K562 (cell line): Measurements from ENCODE around the gene CAMK2A. TPM values are rescaled to one million over a fixed set of nuclear protein-coding genes. Genes with fewer than 3 reads are reported as not detected.

Experiments
- ATAC-seq: fragments of 200-7000 bp; cut with Tn5 transposase; 3 replicates; pipeline ENCODE4 v1.9.1; 2020; ENCODE audit warnings: moderate library complexity
- BruUV-seq: library from RNA; stranded (reverse); fragments of 400-500 nt; replicated peaks from 2 replicates; lab custom pipeline; 2021; lab: Mats Ljungman, UMichigan
- CTCF ChIA-PET: fragments of 300-600 bp; formaldehyde crosslinking; extraction: SDS; loops from one replicate; lab custom pipeline; 2021; ENCODE audit warnings: low intra/inter-chr PET ratio; lab: Yijun Ruan, JAX
- POLR2A ChIA-PET: fragments of 300-600, 350-650 bp; sonication (Branson Sonifier 250); formaldehyde crosslinking; extraction: SDS; loops from one replicate; lab custom pipeline; 2021; ENCODE audit warnings: antibody characterized with exemption, inconsistent platforms; lab: Yijun Ruan, JAX
- DNase-seq, 4 experiments: peaks; one replicate each; pipeline versions ENCODE4 v3.0.0 to v3.0.0-alpha.2; 2011 to 2018; ENCODE audit warnings: low spot score in 3 of 4, mixed read lengths in 3 of 4; ENCODE audit errors: extremely low read depth in 1 of 4
- FAIRE-seq: peaks from 2 replicates; lab custom pipeline; 2011; peaks lifted over from hg19 to GRCh38; lab: Jason Lieb, UNC
- H2AFZ ChIP-seq: 2 replicates; pipeline ENCODE4 v1.6.0; 2011; ENCODE audit warnings: low read depth, low read length, control low read depth, inconsistent platforms
- H3K27ac ChIP-seq: fragments of 200-600 bp; 3 replicates; pipeline ENCODE4 v1.8.0; 2011; ENCODE audit warnings: low read depth, mild to moderate bottlenecking, control low read depth, inconsistent platforms, low read length, moderate library complexity, mixed read lengths; ENCODE audit errors: extremely low read depth
- H3K27me3 ChIP-seq, 2 experiments: fragments of 300-600 bp in 1 of 2; 2 replicates in 1 of 2; 3 replicates in 1 of 2; pipeline versions ENCODE4 v1.6.0 to v1.8.0; 2011; ENCODE audit warnings: inconsistent platforms in 2 of 2, low read length in 2 of 2, mild to moderate bottlenecking in 1 of 2, mixed read lengths in 1 of 2, moderate library complexity in 1 of 2; ENCODE audit not compliant: control insufficient read depth in 2 of 2, insufficient read depth in 2 of 2
- H3K36me3 ChIP-seq: fragments of 300-600 bp; 3 replicates; pipeline ENCODE4 v1.8.0; 2011; ENCODE audit warnings: mild to moderate bottlenecking, low read length, inconsistent platforms; ENCODE audit not compliant: control insufficient read depth, insufficient read depth
- H3K4me1 ChIP-seq, 2 experiments: fragments of 200-600 bp in 1 of 2; replicated peaks in 1 of 2; 2 replicates in 1 of 2; 3 replicates in 1 of 2; pipeline versions ENCODE4 v1.5.1 to v1.8.0; 2011; ENCODE audit warnings: inconsistent platforms in 2 of 2, low read length in 2 of 2, mild to moderate bottlenecking in 1 of 2, mixed read lengths in 1 of 2, moderate library complexity in 1 of 2; ENCODE audit not compliant: control insufficient read depth in 2 of 2, insufficient read depth in 2 of 2
- H3K4me2 ChIP-seq: 2 replicates; pipeline ENCODE4 v1.6.1; 2011; ENCODE audit warnings: low read length, control low read depth, inconsistent platforms, mixed read lengths; ENCODE audit not compliant: insufficient read depth
- H3K4me3 ChIP-seq: fragments of 200-600 bp; sonication (generic), shearing (Covaris generic); 2 replicates; pipeline ENCODE4 v1.5.1; 2016; ENCODE audit warnings: control low read depth, inconsistent platforms
- H3K79me2 ChIP-seq: fragments of 200-600 bp; 3 replicates; pipeline ENCODE4 v1.8.0; 2011; ENCODE audit warnings: low read length, inconsistent platforms; ENCODE audit not compliant: control insufficient read depth, insufficient read depth
- H3K9ac ChIP-seq, 2 experiments: 2 replicates each; pipeline versions ENCODE4 v1.6.0 to v1.6.1; 2011; ENCODE audit warnings: low read depth in 2 of 2, low read length in 2 of 2, control low read depth in 1 of 2, inconsistent platforms in 1 of 2, mild to moderate bottlenecking in 1 of 2, mixed read lengths in 1 of 2; ENCODE audit not compliant: insufficient read depth in 1 of 2
- H3K9me1 ChIP-seq: one replicate; pipeline ENCODE4 v1.6.0; 2011; ENCODE audit warnings: inconsistent platforms, mild to moderate bottlenecking, low read length, moderate library complexity; ENCODE audit not compliant: control insufficient read depth, insufficient read depth
- H3K9me3 ChIP-seq: replicated peaks from 2 replicates; pipeline ENCODE4 v1.5.1; 2011; ENCODE audit warnings: low read depth, low read length, inconsistent platforms; ENCODE audit not compliant: control insufficient read depth, insufficient read depth
- H4K20me1 ChIP-seq: replicated peaks from 2 replicates; pipeline ENCODE4 v1.6.1; 2011; ENCODE audit warnings: low read length, inconsistent platforms, mixed read lengths; ENCODE audit not compliant: control insufficient read depth, insufficient read depth
- BHLHE40 ChIP-seq: IDR thresholded peaks from 2 replicates; pipeline ENCODE4 v1.6.1; 2011; ENCODE audit warnings: low read length, improper control_type of control experiment
- CBFA2T3 ChIP-seq: fragments of 450-650 bp; IDR thresholded peaks from 2 replicates; pipeline ENCODE4 v1.6.1; 2017
- EGR1 ChIP-seq: fragments of 450-650 bp; conservative IDR thresholded peaks from 2 replicates; pipeline ENCODE4 v1.6.1; 2017; ENCODE audit warnings: mild to moderate bottlenecking
- ETS2 ChIP-seq: IDR thresholded peaks from 2 replicates; pipeline ENCODE4 v1.6.1; 2016; ENCODE audit warnings: borderline replicate concordance, missing genetic modification characterization, mild to moderate bottlenecking, moderate library complexity, missing compliant biosample characterization; ENCODE audit not compliant: poor library complexity, severe bottlenecking
- ETV1 ChIP-seq: fragments of 450-650 bp; conservative IDR thresholded peaks from 2 replicates; pipeline ENCODE4 v1.6.1; 2016; ENCODE audit warnings: missing genetic modification characterization, control low read depth, low read depth, missing compliant biosample characterization
- FOXA1 ChIP-seq: fragments of 450-650 bp; IDR thresholded peaks from 2 replicates; pipeline ENCODE4 v1.6.1; 2016; ENCODE audit warnings: mild to moderate bottlenecking, borderline replicate concordance
- FOXA3 ChIP-seq, 2 experiments: fragments of 450-650 bp in 1 of 2; sonication (generic) in 1 of 2; formaldehyde crosslinking; IDR thresholded peaks in 1 of 2; conservative IDR thresholded peaks in 1 of 2; 2 replicates each; pipeline versions ENCODE4 v1.4.0 to v1.8.0; 2020 to 2022; ENCODE audit warnings: mild to moderate bottlenecking in 2 of 2, missing genetic modification reagents in 1 of 2
- JUND ChIP-seq, 2 experiments: IDR thresholded peaks; 2 replicates in 1 of 2; 3 replicates in 1 of 2; pipeline ENCODE4 v1.6.1; 2011; ENCODE audit warnings: borderline replicate concordance in 2 of 2, low read depth in 2 of 2, low read length in 2 of 2, improper control_type of control experiment in 1 of 2, missing biosample characterization in 1 of 2, missing genetic modification characterization in 1 of 2, missing genetic modification reagents in 1 of 2
- KLF6 ChIP-seq: fragments of 250-450 bp; sonication (Bioruptor Pico); IDR thresholded peaks from 2 replicates; pipeline ENCODE4 v1.4.0; 2020; ENCODE audit warnings: mild to moderate bottlenecking, moderate library complexity, borderline replicate concordance
- NONO ChIP-seq, 2 experiments: fragments of 200-400 bp in 1 of 2; fragments of 450-650 bp in 1 of 2; formaldehyde crosslinking in 1 of 2; IDR thresholded peaks; 2 replicates each; pipeline ENCODE4 v1.6.1; 2017; ENCODE audit warnings: low read depth in 2 of 2, mild to moderate bottlenecking in 2 of 2, moderate library complexity in 2 of 2, low read length in 1 of 2
- PML ChIP-seq: IDR thresholded peaks from 2 replicates; pipeline ENCODE4 v1.6.1; 2012; ENCODE audit warnings: low read length, inconsistent platforms
- RAD51 ChIP-seq: fragments of 450-650 bp; IDR thresholded peaks from 2 replicates; pipeline ENCODE4 v1.7.1; 2016; ENCODE audit warnings: low read depth, mild to moderate bottlenecking, borderline replicate concordance
- RUNX1 ChIP-seq: sonication (generic); IDR thresholded peaks from 2 replicates; pipeline ENCODE4 v1.6.1; 2016; ENCODE audit warnings: antibody characterized with exemption, low read depth
- SMAD4 ChIP-seq: fragments of 250-450 bp; sonication (Bioruptor Pico); conservative IDR thresholded peaks from 2 replicates; pipeline ENCODE4 v1.8.0; 2021; ENCODE audit warnings: inconsistent platforms, mild to moderate bottlenecking, moderate library complexity
- TBP ChIP-seq: optimal IDR thresholded peaks from 2 replicates; pipeline ENCODE3; 2011; ENCODE audit warnings: low read depth, low read length, improper control_type of control experiment
- U2AF2 ChIP-seq: fragments of 200-400 bp; formaldehyde crosslinking; optimal IDR thresholded peaks from 2 replicates; pipeline ENCODE3; 2017; ENCODE audit warnings: low read depth, mild to moderate bottlenecking, low read length
- ZNF583 ChIP-seq: fragments of 250-450 bp; sonication (Bioruptor Pico); IDR thresholded peaks from 2 replicates; pipeline ENCODE4 v1.4.0; 2020
- WGBS: fragments of 100-300 bp; shearing (Covaris generic); methylation state at CpG from one replicate; pipeline ENCODE4 v1.1.6; 2016; ENCODE audit warnings: low coverage, mixed read lengths; ENCODE audit not compliant: insufficient coverage; ENCODE audit errors: missing lambda C conversion rate; 5-methylcytosine and 5-hydroxymethylcytosine counted together
- in situ Hi-C: fragments of 300-500 bp; cut with MboI; formaldehyde crosslinking; loops from 4 replicates; pipeline ENCODE4 v1.15.0; 2018; ENCODE audit warnings: inconsistent platforms, mixed read lengths
- intact Hi-C: fragments of 100-400 bp; cut with micrococcal nuclease; formaldehyde crosslinking; loops from 2 replicates; pipeline ENCODE4 v1.14.2; 2022
- polyA plus RNA-seq, 8 experiments: library from polyadenylated mRNA; depleted of rRNA in 4 of 8; stranded (reverse) in 5 of 8; unstranded in 3 of 8; fragments of >200 nt; fragmentation: Nextera tagmentation in 2 of 8; fragmentation: Illumina TruSeq in 1 of 8; extraction: Ambion mirVana in 2 of 8; extraction: Trizol in 1 of 8; gene quantifications; 2 replicates each; pipeline versions ENCODE4 v1.2.1 to v1.2.3, GENCODE V29; 2011 to 2014; ENCODE audit warnings: inconsistent platforms in 1 of 8, missing spikeins in 1 of 8
- total RNA-seq, 7 experiments: library from RNA; depleted of rRNA in 6 of 7; stranded (reverse); fragments of >200 nt in 6 of 7; fragmentation: Illumina TruSeq in 2 of 7; extraction: Trizol in 2 of 7; gene quantifications; 2 replicates each; pipeline versions ENCODE4 v1.2.1 to v1.2.3, GENCODE V29; 2011 to 2021; ENCODE audit warnings: low replicate concordance in 1 of 7
- TF ChIP-seq, protein P1 (sequence below): sonication (generic); formaldehyde crosslinking; IDR thresholded peaks from 2 replicates; pipeline ENCODE4 v1.9.0; 2022; ENCODE audit warnings: mild to moderate bottlenecking, missing genetic modification reagents
- TF ChIP-seq, protein P2 (sequence below): fragments of 450-650 bp; formaldehyde crosslinking; IDR thresholded peaks from 2 replicates; pipeline ENCODE4 v1.4.0; 2020; ENCODE audit warnings: mild to moderate bottlenecking, mixed read lengths
- TF ChIP-seq, protein P3 (sequence below): sonication (generic); formaldehyde crosslinking; IDR thresholded peaks from 2 replicates; pipeline ENCODE4 v1.8.1; 2023; ENCODE audit warnings: mild to moderate bottlenecking, missing genetic modification reagents

Gene CAMK2A
- total and polyA plus RNA-seq, 9 of the 15 experiments (the other 6 are each of a cell fraction or from before 2014, with no cell fraction given) = 0.01 to 0.18 (median 0.04) TPM; not detected in 6

DNA sequence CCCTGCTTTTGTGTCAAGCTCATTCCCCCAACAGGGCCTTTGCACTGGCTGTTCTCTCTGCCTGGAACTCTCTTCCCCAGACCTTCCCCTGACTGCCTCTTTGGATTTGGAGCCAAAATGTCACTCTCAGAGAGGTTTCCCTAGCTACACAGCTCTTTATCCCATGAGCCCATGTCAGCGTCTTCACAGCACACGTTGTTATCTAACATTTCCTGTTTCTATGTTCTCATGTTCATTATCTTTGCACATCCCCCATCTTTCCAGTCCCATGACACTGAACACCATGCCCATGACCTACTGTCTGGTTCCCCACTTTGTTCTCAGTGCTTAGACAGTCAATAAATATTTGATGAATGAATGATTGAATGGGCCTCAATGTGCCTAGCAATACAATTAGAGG is 39.5 kb upstream of the CAMK2A start:
- peak; percentile 77 for FAIRE-seq
- 0 out of 2 replicates have a peak, but pooled peaks have one; percentile 30 for TF ChIP-seq KLF6 (CRISPR knock-in tag)
- TF ChIP-seq U2AF2 = no peak
- TF ChIP-seq TBP = no peak
- TF ChIP-seq JUND (IDR thresholded peaks at IDR 0.05; ENCODE audit: borderline replicate concordance, low read depth, low read length) = no peak
- TF ChIP-seq JUND (tag; IDR thresholded peaks at IDR 0.05; ENCODE audit: borderline replicate concordance, low read depth, low read length) = peak; percentile 28; the same call in 1 of the 3 replicates
- TF ChIP-seq, protein P1, sequence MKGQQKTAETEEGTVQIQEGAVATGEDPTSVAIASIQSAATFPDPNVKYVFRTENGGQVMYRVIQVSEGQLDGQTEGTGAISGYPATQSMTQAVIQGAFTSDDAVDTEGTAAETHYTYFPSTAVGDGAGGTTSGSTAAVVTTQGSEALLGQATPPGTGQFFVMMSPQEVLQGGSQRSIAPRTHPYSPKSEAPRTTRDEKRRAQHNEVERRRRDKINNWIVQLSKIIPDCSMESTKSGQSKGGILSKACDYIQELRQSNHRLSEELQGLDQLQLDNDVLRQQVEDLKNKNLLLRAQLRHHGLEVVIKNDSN = no peak
- TF ChIP-seq NONO (IDR thresholded peaks at IDR 0.05; ENCODE audit: low read depth in 2 of 2, low read length in 1 of 2) = no peak
- TF ChIP-seq CBFA2T3 = peak; percentile 40
- 0 out of 2 replicates have a peak, but pooled peaks have one; percentile 28 for TF ChIP-seq BHLHE40
- TF ChIP-seq, protein P2, sequence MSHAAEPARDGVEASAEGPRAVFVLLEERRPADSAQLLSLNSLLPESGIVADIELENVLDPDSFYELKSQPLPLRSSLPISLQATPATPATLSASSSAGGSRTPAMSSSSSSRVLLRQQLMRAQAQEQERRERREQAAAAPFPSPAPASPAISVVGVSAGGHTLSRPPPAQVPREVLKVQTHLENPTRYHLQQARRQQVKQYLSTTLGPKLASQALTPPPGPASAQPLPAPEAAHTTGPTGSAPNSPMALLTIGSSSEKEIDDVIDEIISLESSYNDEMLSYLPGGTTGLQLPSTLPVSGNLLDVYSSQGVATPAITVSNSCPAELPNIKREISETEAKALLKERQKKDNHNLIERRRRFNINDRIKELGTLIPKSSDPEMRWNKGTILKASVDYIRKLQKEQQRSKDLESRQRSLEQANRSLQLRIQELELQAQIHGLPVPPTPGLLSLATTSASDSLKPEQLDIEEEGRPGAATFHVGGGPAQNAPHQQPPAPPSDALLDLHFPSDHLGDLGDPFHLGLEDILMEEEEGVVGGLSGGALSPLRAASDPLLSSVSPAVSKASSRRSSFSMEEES (CRISPR knock-in tag) = 0 out of 2 replicates have a peak, but pooled peaks have one; percentile 55
- TF ChIP-seq PML = no peak
- TF ChIP-seq RAD51 = no peak
- no peak for TF ChIP-seq FOXA3 (CRISPR knock-in tag; conservative IDR thresholded peaks at IDR 0.05 in 1 of 2, IDR thresholded peaks at IDR 0.05 in 1 of 2)
- TF ChIP-seq SMAD4 (CRISPR knock-in tag) = peak; percentile 29; the same call in 1 of the 2 replicates
- TF ChIP-seq FOXA1 = no peak
- TF ChIP-seq ZNF583 (CRISPR knock-in tag) = no peak
- TF ChIP-seq RUNX1 = no peak
- TF ChIP-seq, protein P3, sequence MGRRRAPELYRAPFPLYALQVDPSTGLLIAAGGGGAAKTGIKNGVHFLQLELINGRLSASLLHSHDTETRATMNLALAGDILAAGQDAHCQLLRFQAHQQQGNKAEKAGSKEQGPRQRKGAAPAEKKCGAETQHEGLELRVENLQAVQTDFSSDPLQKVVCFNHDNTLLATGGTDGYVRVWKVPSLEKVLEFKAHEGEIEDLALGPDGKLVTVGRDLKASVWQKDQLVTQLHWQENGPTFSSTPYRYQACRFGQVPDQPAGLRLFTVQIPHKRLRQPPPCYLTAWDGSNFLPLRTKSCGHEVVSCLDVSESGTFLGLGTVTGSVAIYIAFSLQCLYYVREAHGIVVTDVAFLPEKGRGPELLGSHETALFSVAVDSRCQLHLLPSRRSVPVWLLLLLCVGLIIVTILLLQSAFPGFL = no peak
- TF ChIP-seq ETS2 (tag) = no peak
- TF ChIP-seq EGR1 = no peak
- 0 out of 2 replicates have a peak, but pooled peaks have one; percentile 42 for TF ChIP-seq ETV1 (tag)

More for the DNA sequence above, 39.5 kb upstream of the CAMK2A start:
- Histone ChIP-seq H3K36me3 (no peaks in the 10 kb centered on the region), H3K9me1 (no peaks in the 10 kb centered on the region), H3K4me2 (peak overlapping the region; percentile 13; the same call in 1 of the 2 replicates), H3K4me1 (peaks cover 0 to 9% of the 10 kb centered on the region in 2 experiments; a peak in 3 of 5 replicates), H3K9me3 (no peaks in the 10 kb centered on the region), H3K27me3 (peaks cover 2 to 28% of the 10 kb centered on the region in 2 experiments; a peak in 3 of 5 replicates), H2AFZ (peak overlapping the region; percentile 57; the same call in 1 of the 2 replicates), H4K20me1 (no peaks in the 10 kb centered on the region; the same call in 1 of the 2 replicates), H3K27ac (no peak overlapping the region), H3K9ac (no peak overlapping the region; a peak in 1 of 4 replicates), H3K4me3 (no peak overlapping the region), H3K79me2 (no peaks in the 10 kb centered on the region)
- peak; percentile 35; the same call in 1 of the 3 replicates for ATAC-seq
- DNase-seq = peak in 1 of 4 experiments; percentile 30
- WGBS = 0% methylated on average over 2 of the region's 2 CpGs
- no TSS peak for BruUV-seq
- ChIA-PET CTCF (no interaction called here), POLR2A (interaction anchor here (1.0 kb wide), 1 partner anchor 18 kb away, joined by 3 read pairs; no protein-coding TSS in a partner anchor)
- in situ Hi-C loops = no loop called here
- intact Hi-C loops = no loop called here
